K562 (cell line): ENCODE data around the gene ADGRB2. TPM values are rescaled to one million over a fixed set of nuclear protein-coding genes. Genes with fewer than 3 reads are reported as not detected.

Experiments used
- ARHGAP35 ChIP-seq: fragments of 450-650 bp; IDR thresholded peaks from 2 replicates; pipeline ENCODE4 v1.6.1; 2018; ENCODE audit not compliant: partially characterized antibody
- CBX3 ChIP-seq, 2 experiments: IDR thresholded peaks; 1 replicate in 1 of 2; 2 replicates in 1 of 2; pipeline ENCODE4 v1.6.1; 2012; ENCODE audit warnings: inconsistent platforms in 2 of 2, low read length in 2 of 2, borderline replicate concordance in 1 of 2, control low read depth in 1 of 2
- EWSR1 ChIP-seq: fragments of 450-650 bp; IDR thresholded peaks from 2 replicates; pipeline ENCODE4 v1.6.1; 2018; ENCODE audit warnings: borderline replicate concordance, mild to moderate bottlenecking, low read depth, moderate library complexity; ENCODE audit not compliant: partially characterized antibody
- KLF16 ChIP-seq: IDR thresholded peaks from 2 replicates; pipeline ENCODE4 v1.6.1; 2016; ENCODE audit warnings: antibody characterized with exemption
- NFXL1 ChIP-seq: fragments of 450-650 bp; formaldehyde crosslinking; IDR thresholded peaks from 2 replicates; pipeline ENCODE4 v1.4.0; 2021; ENCODE audit warnings: mild to moderate bottlenecking
- NR1H2 ChIP-seq: sonication (generic); formaldehyde crosslinking; IDR thresholded peaks from 2 replicates; pipeline ENCODE4 v1.4.0; 2020; ENCODE audit warnings: mild to moderate bottlenecking, missing genetic modification reagents
- SMAD3 ChIP-seq: fragments of 450-650 bp; formaldehyde crosslinking; conservative IDR thresholded peaks from 2 replicates; pipeline ENCODE4 v1.4.0; 2020; ENCODE audit warnings: mild to moderate bottlenecking
- TAL1 ChIP-seq: fragments of 450-650 bp; IDR thresholded peaks from 2 replicates; pipeline ENCODE4 v1.6.1; 2016; ENCODE audit warnings: mild to moderate bottlenecking
- TBP ChIP-seq: optimal IDR thresholded peaks from 2 replicates; pipeline ENCODE3; 2011; ENCODE audit warnings: low read depth, low read length, improper control_type of control experiment
- ZNF184 ChIP-seq: sonication (generic); formaldehyde crosslinking; IDR thresholded peaks from 2 replicates; pipeline ENCODE4 v1.5.0; 2020; ENCODE audit warnings: missing genetic modification reagents
- ZNF431 ChIP-seq: sonication (generic); formaldehyde crosslinking; IDR thresholded peaks from 2 replicates; pipeline ENCODE4 v1.8.0; 2022; ENCODE audit warnings: mild to moderate bottlenecking, missing genetic modification reagents
- ZNF584 ChIP-seq: fragments of 200-800 bp; sonication (Bioruptor generic); IDR thresholded peaks from 2 replicates; pipeline ENCODE4 v1.6.1; 2016; ENCODE audit warnings: low read depth, mild to moderate bottlenecking, missing genetic modification characterization, missing compliant biosample characterization
- ZNF79 ChIP-seq: fragments of 250-450 bp; sonication (Bioruptor Pico); IDR thresholded peaks from 2 replicates; pipeline ENCODE4 v1.4.0; 2020; ENCODE audit warnings: low read depth, mild to moderate bottlenecking, moderate library complexity
- polyA plus RNA-seq, 8 experiments: library from polyadenylated mRNA; depleted of rRNA in 4 of 8; stranded (reverse) in 5 of 8; unstranded in 3 of 8; fragments of >200 nt; fragmentation: Nextera tagmentation in 2 of 8; fragmentation: Illumina TruSeq in 1 of 8; extraction: Ambion mirVana in 2 of 8; extraction: Trizol in 1 of 8; gene quantifications; 2 replicates each; pipeline versions ENCODE4 v1.2.1 to v1.2.3, GENCODE V29; 2011 to 2014; ENCODE audit warnings: inconsistent platforms in 1 of 8, missing spikeins in 1 of 8
- total RNA-seq, 7 experiments: library from RNA; depleted of rRNA in 6 of 7; stranded (reverse); fragments of >200 nt in 6 of 7; fragmentation: Illumina TruSeq in 2 of 7; extraction: Trizol in 2 of 7; gene quantifications; 2 replicates each; pipeline versions ENCODE4 v1.2.1 to v1.2.3, GENCODE V29; 2011 to 2021; ENCODE audit warnings: low replicate concordance in 1 of 7
- TF ChIP-seq, protein P1 (sequence below), 2 experiments: fragments of 150-350 bp in 1 of 2; IDR thresholded peaks; 2 replicates each; pipeline ENCODE4 v1.6.1; 2012 to 2016; ENCODE audit warnings: low read depth in 2 of 2, low read length in 2 of 2, mild to moderate bottlenecking in 1 of 2, moderate library complexity in 1 of 2
- TF ChIP-seq, protein P2 (sequence below): sonication (generic); formaldehyde crosslinking; IDR thresholded peaks from 2 replicates; pipeline ENCODE4 v1.8.0; 2022; ENCODE audit warnings: mild to moderate bottlenecking, missing genetic modification reagents
- TF ChIP-seq, protein P3 (sequence below): fragments of 450-650 bp; IDR thresholded peaks from 2 replicates; pipeline ENCODE4 v1.6.1; 2017; ENCODE audit warnings: antibody characterized with exemption, mild to moderate bottlenecking

The ADGRB2 gene
- total and polyA plus RNA-seq, 9 of the 15 experiments (the other 6 are each of a cell fraction or from before 2014, with no cell fraction given), result 0.04 to 0.23 (median 0.20) TPM; not detected in 2

DNA sequence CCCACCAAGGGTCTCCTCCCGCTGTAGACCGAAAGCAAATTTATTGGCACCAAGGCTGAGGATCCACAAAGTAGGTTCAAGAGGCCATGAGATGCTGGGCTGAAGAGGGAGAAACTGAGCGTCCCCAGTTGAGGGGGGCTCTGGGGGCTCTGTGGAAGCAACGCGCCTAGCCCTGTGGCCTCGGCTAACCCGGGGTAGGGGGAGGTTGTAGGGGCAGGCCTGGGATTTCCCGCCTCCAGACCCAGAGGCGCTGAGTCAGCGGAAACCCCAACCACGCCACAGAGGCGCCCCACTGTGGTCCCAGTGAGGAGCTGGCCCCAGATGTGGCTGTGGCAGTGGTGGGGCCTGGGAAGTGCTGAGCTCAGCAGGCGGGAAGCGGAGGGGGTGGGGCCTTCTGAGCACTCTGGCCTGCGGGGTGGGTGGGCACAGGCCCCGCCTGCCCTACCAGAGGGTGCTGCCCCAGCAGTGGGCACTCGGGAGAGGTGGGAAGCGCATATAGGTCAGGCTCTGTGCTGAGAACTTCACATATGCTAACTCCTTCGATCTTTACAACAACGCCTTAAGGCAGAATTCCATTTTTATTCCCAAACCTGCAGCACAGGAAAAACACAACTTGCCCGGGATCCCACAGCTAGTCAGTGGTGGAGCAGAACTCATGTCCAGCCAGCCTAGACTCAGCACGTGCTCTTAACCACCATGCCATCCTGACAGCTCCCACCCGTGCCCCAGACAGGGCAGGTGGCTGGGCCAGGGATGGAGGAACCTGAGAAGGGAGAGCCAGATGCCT is 58.9 kb downstream of the ADGRB2 start (continued):
- TF ChIP-seq, protein P1, sequence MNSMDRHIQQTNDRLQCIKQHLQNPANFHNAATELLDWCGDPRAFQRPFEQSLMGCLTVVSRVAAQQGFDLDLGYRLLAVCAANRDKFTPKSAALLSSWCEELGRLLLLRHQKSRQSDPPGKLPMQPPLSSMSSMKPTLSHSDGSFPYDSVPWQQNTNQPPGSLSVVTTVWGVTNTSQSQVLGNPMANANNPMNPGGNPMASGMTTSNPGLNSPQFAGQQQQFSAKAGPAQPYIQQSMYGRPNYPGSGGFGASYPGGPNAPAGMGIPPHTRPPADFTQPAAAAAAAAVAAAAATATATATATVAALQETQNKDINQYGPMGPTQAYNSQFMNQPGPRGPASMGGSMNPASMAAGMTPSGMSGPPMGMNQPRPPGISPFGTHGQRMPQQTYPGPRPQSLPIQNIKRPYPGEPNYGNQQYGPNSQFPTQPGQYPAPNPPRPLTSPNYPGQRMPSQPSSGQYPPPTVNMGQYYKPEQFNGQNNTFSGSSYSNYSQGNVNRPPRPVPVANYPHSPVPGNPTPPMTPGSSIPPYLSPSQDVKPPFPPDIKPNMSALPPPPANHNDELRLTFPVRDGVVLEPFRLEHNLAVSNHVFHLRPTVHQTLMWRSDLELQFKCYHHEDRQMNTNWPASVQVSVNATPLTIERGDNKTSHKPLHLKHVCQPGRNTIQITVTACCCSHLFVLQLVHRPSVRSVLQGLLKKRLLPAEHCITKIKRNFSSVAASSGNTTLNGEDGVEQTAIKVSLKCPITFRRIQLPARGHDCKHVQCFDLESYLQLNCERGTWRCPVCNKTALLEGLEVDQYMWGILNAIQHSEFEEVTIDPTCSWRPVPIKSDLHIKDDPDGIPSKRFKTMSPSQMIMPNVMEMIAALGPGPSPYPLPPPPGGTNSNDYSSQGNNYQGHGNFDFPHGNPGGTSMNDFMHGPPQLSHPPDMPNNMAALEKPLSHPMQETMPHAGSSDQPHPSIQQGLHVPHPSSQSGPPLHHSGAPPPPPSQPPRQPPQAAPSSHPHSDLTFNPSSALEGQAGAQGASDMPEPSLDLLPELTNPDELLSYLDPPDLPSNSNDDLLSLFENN (IDR thresholded peaks at IDR 0.05; ENCODE audit: low read depth in 2 of 2, low read length in 2 of 2), result peak in 1 of 2 experiments; percentile 57; a peak in 1 of 4 replicates
- no peak for TF ChIP-seq ZNF79 (CRISPR knock-in tag)
- TF ChIP-seq KLF16, result peak; percentile 35; the same call in 1 of the 2 replicates
- TF ChIP-seq ARHGAP35, result no peak
- TF ChIP-seq EWSR1, result no peak
- TF ChIP-seq ZNF431 (CRISPR knock-in tag), result no peak
- no peak for TF ChIP-seq SMAD3 (CRISPR knock-in tag)
- no peak for TF ChIP-seq CBX3 (IDR thresholded peaks at IDR 0.05; ENCODE audit: borderline replicate concordance in 1 of 2, low read length in 2 of 2)
- TF ChIP-seq NFXL1 (CRISPR knock-in tag), result no peak; the same call in 1 of the 2 replicates
- no peak for TF ChIP-seq TAL1
- no peak for TF ChIP-seq ZNF584 (CRISPR knock-in tag)
- no peak for TF ChIP-seq ZNF184 (CRISPR knock-in tag)
- TF ChIP-seq NR1H2 (CRISPR knock-in tag), result no peak
- no peak for TF ChIP-seq TBP
- TF ChIP-seq, protein P2, sequence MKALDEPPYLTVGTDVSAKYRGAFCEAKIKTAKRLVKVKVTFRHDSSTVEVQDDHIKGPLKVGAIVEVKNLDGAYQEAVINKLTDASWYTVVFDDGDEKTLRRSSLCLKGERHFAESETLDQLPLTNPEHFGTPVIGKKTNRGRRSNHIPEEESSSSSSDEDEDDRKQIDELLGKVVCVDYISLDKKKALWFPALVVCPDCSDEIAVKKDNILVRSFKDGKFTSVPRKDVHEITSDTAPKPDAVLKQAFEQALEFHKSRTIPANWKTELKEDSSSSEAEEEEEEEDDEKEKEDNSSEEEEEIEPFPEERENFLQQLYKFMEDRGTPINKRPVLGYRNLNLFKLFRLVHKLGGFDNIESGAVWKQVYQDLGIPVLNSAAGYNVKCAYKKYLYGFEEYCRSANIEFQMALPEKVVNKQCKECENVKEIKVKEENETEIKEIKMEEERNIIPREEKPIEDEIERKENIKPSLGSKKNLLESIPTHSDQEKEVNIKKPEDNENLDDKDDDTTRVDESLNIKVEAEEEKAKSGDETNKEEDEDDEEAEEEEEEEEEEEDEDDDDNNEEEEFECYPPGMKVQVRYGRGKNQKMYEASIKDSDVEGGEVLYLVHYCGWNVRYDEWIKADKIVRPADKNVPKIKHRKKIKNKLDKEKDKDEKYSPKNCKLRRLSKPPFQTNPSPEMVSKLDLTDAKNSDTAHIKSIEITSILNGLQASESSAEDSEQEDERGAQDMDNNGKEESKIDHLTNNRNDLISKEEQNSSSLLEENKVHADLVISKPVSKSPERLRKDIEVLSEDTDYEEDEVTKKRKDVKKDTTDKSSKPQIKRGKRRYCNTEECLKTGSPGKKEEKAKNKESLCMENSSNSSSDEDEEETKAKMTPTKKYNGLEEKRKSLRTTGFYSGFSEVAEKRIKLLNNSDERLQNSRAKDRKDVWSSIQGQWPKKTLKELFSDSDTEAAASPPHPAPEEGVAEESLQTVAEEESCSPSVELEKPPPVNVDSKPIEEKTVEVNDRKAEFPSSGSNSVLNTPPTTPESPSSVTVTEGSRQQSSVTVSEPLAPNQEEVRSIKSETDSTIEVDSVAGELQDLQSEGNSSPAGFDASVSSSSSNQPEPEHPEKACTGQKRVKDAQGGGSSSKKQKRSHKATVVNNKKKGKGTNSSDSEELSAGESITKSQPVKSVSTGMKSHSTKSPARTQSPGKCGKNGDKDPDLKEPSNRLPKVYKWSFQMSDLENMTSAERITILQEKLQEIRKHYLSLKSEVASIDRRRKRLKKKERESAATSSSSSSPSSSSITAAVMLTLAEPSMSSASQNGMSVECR (CRISPR knock-in tag), result no peak
- TF ChIP-seq, protein P3, sequence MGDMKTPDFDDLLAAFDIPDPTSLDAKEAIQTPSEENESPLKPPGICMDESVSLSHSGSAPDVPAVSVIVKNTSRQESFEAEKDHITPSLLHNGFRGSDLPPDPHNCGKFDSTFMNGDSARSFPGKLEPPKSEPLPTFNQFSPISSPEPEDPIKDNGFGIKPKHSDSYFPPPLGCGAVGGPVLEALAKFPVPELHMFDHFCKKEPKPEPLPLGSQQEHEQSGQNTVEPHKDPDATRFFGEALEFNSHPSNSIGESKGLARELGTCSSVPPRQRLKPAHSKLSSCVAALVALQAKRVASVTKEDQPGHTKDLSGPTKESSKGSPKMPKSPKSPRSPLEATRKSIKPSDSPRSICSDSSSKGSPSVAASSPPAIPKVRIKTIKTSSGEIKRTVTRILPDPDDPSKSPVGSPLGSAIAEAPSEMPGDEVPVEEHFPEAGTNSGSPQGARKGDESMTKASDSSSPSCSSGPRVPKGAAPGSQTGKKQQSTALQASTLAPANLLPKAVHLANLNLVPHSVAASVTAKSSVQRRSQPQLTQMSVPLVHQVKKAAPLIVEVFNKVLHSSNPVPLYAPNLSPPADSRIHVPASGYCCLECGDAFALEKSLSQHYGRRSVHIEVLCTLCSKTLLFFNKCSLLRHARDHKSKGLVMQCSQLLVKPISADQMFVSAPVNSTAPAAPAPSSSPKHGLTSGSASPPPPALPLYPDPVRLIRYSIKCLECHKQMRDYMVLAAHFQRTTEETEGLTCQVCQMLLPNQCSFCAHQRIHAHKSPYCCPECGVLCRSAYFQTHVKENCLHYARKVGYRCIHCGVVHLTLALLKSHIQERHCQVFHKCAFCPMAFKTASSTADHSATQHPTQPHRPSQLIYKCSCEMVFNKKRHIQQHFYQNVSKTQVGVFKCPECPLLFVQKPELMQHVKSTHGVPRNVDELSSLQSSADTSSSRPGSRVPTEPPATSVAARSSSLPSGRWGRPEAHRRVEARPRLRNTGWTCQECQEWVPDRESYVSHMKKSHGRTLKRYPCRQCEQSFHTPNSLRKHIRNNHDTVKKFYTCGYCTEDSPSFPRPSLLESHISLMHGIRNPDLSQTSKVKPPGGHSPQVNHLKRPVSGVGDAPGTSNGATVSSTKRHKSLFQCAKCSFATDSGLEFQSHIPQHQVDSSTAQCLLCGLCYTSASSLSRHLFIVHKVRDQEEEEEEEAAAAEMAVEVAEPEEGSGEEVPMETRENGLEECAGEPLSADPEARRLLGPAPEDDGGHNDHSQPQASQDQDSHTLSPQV, result no peak; the same call in 1 of the 2 replicates
